Esophagus muscularis mucosa (tissue), 4 donors: ENCODE measurements around the gene TIMP1. TPM values are rescaled to one million over a fixed set of nuclear protein-coding genes. Genes with fewer than 3 reads are reported as not detected.
A peak's percentile ranks its signal among the peaks of the same experiment; 100 is the strongest.

Source experiments
- DNase-seq: peaks from one replicate; pipeline ENCODE4 v3.0.0-alpha.2; 2017; ENCODE audit errors: extremely low spot score
- H3K27ac ChIP-seq, 4 donors: fragments of 200-600 bp; sonication (generic); replicated peaks in 1 of 4; 1 replicate in 3 of 4; 2 replicates in 1 of 4; pipeline ENCODE4 v1.5.1; 2016 to 2019; ENCODE audit warnings: mild to moderate bottlenecking in 1 of 4
- H3K27me3 ChIP-seq, 4 donors: fragments of 200-600 bp; sonication (generic); one replicate each; pipeline versions ENCODE4 v1.5.1 to v1.6.0; 2016 to 2019
- H3K36me3 ChIP-seq, 4 donors: fragments of 200-600 bp; sonication (generic); one replicate each; pipeline ENCODE4 v1.5.1; 2016 to 2019
- H3K4me1 ChIP-seq, 4 donors: fragments of 200-600 bp; sonication (generic); one replicate each; pipeline ENCODE4 v1.5.1; 2016 to 2019
- H3K4me3 ChIP-seq, 4 donors: fragments of 200-600 bp; sonication (generic); 1 replicate in 2 of 4; 2 replicates in 2 of 4; pipeline ENCODE4 v1.5.1; 2016 to 2019; ENCODE audit warnings: mild to moderate bottlenecking in 4 of 4, moderate library complexity in 1 of 4
- H3K9me3 ChIP-seq, 4 donors: fragments of 200-600 bp; sonication (generic); 1 replicate in 3 of 4; 2 replicates in 1 of 4; pipeline ENCODE4 v1.5.1; 2016 to 2019
- CTCF ChIP-seq, 3 experiments: fragments of 200-600 bp in 2 of 3; fragments of 450-650 bp in 1 of 3; sonication (generic) in 2 of 3; IDR thresholded peaks; one replicate each; pipeline ENCODE4 v1.5.1; 2017 to 2019; ENCODE audit warnings: antibody characterized with exemption in 3 of 3, mild to moderate bottlenecking in 2 of 3, moderate library complexity in 1 of 3
- EP300 ChIP-seq: sonication (generic); formaldehyde crosslinking; IDR thresholded peaks from one replicate; pipeline ENCODE4 v1.6.1; 2017; ENCODE audit warnings: antibody characterized with exemption
- POLR2A ChIP-seq: fragments of 450-650 bp; IDR thresholded peaks from one replicate; pipeline ENCODE4 v1.6.1; 2017; ENCODE audit warnings: antibody characterized with exemption, moderate library complexity, mild to moderate bottlenecking, low read depth
- POLR2AphosphoS5 ChIP-seq, 2 donors: sonication (generic); formaldehyde crosslinking; IDR thresholded peaks; one replicate each; pipeline ENCODE4 v1.6.1; 2017; ENCODE audit warnings: antibody characterized with exemption in 2 of 2
- WGBS: methylation state at CpG from one replicate; pipeline ENCODE4 v1.1.5; 2018; 5-methylcytosine and 5-hydroxymethylcytosine counted together
- intact Hi-C: fragments of 100-400 bp; cut with DNase I; formaldehyde crosslinking; loops from one replicate; pipeline ENCODE4 v1.15.1; 2023
- total RNA-seq, 4 donors: library from RNA; depleted of rRNA; stranded (reverse); fragments of >200 nt; gene quantifications; one replicate each; pipeline versions ENCODE4 v1.1.0 to v1.2.1, GENCODE V29; 2016

TIMP1 gene
- total RNA-seq, 4 donors from 2014 or later, result 82.6 to 251 (median 178) TPM

DNA sequence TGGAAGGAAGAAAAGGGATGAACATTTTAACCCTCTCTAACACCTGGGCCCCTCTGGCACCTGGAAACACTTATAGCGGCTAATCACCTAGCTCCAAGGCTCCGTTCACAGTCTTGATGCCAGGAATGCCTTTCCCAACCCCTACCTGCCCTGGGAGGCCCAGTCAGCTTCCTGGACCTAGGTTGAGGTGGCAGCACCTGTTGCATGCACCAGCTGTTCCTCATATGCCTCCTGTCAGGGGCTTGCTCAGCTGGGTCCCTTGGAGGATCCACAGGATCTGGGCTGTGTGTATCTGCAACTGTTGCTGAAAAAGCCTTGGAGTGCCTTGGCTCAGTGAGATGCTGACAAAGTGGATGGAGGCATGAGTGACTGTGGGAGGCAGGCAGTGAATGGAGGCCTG lies 43.1 kb downstream of the TIMP1 start:
- intact Hi-C loops, result no loop called here
- TF ChIP-seq CTCF (IDR thresholded peaks at IDR 0.05), result no peak
- no peak for TF ChIP-seq EP300
- TF ChIP-seq POLR2AphosphoS5 (IDR thresholded peaks at IDR 0.05), result no peak
- no peak for TF ChIP-seq POLR2A
- WGBS, result 87% methylated on average over 2 of the region's 2 CpGs

DNA sequence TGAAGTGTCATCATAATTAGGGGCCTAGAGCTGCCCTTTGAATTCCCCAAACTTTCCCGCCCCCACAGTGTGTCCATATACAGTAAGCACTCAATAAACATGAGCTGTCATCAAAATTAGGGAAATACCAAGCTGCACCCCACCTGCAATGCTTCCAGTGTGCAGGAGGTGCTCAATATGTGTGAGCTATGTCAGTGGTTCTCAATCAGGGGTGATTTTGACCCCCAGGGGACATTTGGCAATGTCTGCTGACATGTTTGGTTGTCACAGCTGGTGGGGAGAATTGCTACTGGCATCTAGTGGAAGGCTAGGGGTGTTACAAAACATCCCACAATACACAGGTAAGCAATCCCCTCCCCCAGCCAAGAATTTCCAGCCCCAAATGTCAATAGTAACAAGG lies 46.7 kb downstream of the TIMP1 start:
- no peak for TF ChIP-seq POLR2A
- no peak for TF ChIP-seq CTCF (IDR thresholded peaks at IDR 0.05)
- TF ChIP-seq EP300, result no peak
- TF ChIP-seq POLR2AphosphoS5 (IDR thresholded peaks at IDR 0.05), result no peak
- H3K4me1 ChIP-seq, result peaks cover 0 to under 1% (median under 1%) of the 10 kb centered on the region in 4 donors
- H3K36me3 ChIP-seq, result no peaks in the 10 kb centered on the region
- WGBS, result 57% methylated on average over 1 of the region's 1 CpG
- intact Hi-C loops, result no loop called here
- no peaks in the 10 kb centered on the region for H3K9me3 ChIP-seq
- no peaks in the 10 kb centered on the region for H3K27me3 ChIP-seq
- no peak overlapping the region for H3K27ac ChIP-seq
- H3K4me3 ChIP-seq, result peak overlapping the region in 1 of 4 donors; percentile 35
- DNase-seq, result no peak

More for the DNA sequence above, 43.1 kb downstream of the TIMP1 start:
- no peaks in the 10 kb centered on the region for H3K9me3 ChIP-seq
- peaks cover 0 to 7% (median 6%) of the 10 kb centered on the region in 4 donors for H3K4me1 ChIP-seq
- H3K27ac ChIP-seq, result no peak overlapping the region
- no peak overlapping the region for H3K4me3 ChIP-seq
- H3K27me3 ChIP-seq, result peaks cover 0 to 11% (median 3%) of the 10 kb centered on the region in 4 donors
- DNase-seq, result no peak
- H3K36me3 ChIP-seq, result no peaks in the 10 kb centered on the region

GRCh38 chrX:47629419-47630200 lies 47.4 kb downstream of the TIMP1 start, which contains the start of gene CFP:
Gene CFP (minus strand): TSS chrX:47629930. CDS start chrX:47629844, 86 bp downstream.
- DNase-seq, result no peak
- no peaks in the 10 kb centered on the region for H3K9me3 ChIP-seq
- intact Hi-C loops, result no loop called here
- no peaks in the 10 kb centered on the region for H3K4me1 ChIP-seq
- no peaks in the 10 kb centered on the region for H3K27me3 ChIP-seq
- TF ChIP-seq POLR2A (no peak), POLR2AphosphoS5 (IDR thresholded peaks at IDR 0.05) (no peak), CTCF (IDR thresholded peaks at IDR 0.05) (no peak), EP300 (no peak)
- WGBS, result 55% methylated on average over 12 of the region's 14 CpGs
- no peak within 1 kb of the TSS for H3K27ac ChIP-seq
- H3K36me3 ChIP-seq, result peaks cover 0 to 5% (median 0%) of the 10 kb centered on the region in 4 donors
- peak within 1 kb of the TSS in 3 of 4 donors; percentile 5 to 35 (median 14) for H3K4me3 ChIP-seq

DNA sequence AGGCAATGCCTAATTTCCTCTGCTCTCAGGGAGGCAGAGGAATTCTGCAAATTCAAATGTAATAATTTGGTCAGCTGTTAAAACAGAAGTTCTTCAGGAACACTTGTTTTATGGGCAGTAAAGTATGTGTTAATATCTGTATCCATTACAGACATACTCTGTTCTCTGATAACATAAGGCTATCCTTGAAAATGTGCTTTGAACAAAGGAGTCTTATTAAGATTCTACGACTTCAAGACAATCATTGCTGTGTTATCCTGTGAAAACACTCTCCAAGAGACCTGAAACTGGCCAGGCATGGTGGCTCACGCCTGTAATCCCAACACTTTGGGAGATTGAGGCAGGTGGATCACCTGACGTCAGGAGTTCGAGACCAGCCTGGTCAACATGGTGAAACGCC lies 49.4 kb downstream of the TIMP1 start:
- Histone ChIP-seq H3K4me1 (no peaks in the 10 kb centered on the region), H3K27ac (no peak overlapping the region), H3K36me3 (peaks cover 5 to 24% (median 14%) of the 10 kb centered on the region in 4 donors), H3K4me3 (no peak overlapping the region), H3K27me3 (no peaks in the 10 kb centered on the region), H3K9me3 (no peaks in the 10 kb centered on the region)
- intact Hi-C loops, result no loop called here
- no peak for DNase-seq
- TF ChIP-seq CTCF (IDR thresholded peaks at IDR 0.05) (no peak), POLR2A (no peak), POLR2AphosphoS5 (IDR thresholded peaks at IDR 0.05) (no peak), EP300 (no peak)
- WGBS, result 74% methylated on average over 5 of the region's 5 CpGs
